ENCODE measurements around the gene BCL2L13. TPM values are rescaled to one million over a fixed set of nuclear protein-coding genes. Genes with fewer than 3 reads are reported as not detected.

Gene BCL2L13, protein sequence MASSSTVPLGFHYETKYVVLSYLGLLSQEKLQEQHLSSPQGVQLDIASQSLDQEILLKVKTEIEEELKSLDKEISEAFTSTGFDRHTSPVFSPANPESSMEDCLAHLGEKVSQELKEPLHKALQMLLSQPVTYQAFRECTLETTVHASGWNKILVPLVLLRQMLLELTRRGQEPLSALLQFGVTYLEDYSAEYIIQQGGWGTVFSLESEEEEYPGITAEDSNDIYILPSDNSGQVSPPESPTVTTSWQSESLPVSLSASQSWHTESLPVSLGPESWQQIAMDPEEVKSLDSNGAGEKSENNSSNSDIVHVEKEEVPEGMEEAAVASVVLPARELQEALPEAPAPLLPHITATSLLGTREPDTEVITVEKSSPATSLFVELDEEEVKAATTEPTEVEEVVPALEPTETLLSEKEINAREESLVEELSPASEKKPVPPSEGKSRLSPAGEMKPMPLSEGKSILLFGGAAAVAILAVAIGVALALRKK
- 55.9 and 81.8 TPM in 2 replicates for total RNA-seq (2014; rRNA removed; shearing (Covaris generic))

DNA sequence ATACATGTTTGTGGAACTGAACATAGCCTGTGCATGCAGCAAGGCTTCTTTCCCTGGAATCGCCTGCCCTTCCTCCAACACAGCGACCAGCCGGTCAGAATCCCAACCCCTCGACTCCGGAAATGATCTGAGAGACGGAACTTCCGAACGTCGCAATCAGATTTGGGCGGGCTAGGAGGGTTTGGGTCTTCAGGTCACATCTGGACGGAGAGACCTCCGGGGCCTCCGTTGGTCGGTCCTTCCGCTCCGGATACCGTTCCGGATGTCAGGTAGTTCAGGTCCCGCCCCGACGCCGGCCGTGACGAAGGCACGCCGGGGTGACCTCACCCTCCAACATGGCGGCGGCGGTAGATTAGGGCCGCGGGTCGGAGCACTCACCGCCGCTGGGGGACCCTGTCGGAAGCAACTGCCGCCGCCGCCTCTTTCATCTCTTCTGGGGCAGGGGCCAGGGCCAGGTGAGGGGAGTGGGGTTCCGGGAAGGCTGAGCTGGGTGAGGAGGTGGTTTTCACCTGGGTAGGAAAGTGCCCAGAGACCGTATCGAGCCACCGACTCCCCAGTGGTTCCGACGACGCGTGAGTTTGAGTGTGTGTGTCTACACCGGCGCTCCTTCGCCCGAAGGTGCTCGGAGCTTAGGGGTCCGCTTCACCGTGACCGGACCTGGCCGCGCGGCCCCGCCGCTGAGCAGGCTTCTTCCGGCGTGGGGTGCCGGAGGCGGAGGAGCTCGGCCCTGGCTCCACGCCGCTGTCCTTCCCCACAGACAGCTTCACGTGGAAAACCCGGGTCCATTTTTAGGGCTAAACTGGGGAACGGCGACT, at the start of gene BCL2L13:
Gene BCL2L13 (plus strand): TSS at position 326 of the 815 bp plus-strand sequence. CDS start 16,955 bp downstream, outside the sequence.
- H3K9me3 ChIP-seq (replicated peaks): no peaks in the 10 kb centered on the region
- H3K27ac ChIP-seq: peak within 1 kb of the TSS; percentile 98
- no peaks in the 10 kb centered on the region for H3K27me3 ChIP-seq (replicated peaks)
- H3K4me3 ChIP-seq: peak within 1 kb of the TSS; percentile 83
- H3K36me3 ChIP-seq: peaks cover 21% of the 10 kb centered on the region
- peaks cover 18% of the 10 kb centered on the region for H3K4me1 ChIP-seq (replicated peaks)
- DNase-seq (ENCODE audit: low read depth in 1 of 2, low spot score in 2 of 2): peak; percentile 93 to 95

DNA sequence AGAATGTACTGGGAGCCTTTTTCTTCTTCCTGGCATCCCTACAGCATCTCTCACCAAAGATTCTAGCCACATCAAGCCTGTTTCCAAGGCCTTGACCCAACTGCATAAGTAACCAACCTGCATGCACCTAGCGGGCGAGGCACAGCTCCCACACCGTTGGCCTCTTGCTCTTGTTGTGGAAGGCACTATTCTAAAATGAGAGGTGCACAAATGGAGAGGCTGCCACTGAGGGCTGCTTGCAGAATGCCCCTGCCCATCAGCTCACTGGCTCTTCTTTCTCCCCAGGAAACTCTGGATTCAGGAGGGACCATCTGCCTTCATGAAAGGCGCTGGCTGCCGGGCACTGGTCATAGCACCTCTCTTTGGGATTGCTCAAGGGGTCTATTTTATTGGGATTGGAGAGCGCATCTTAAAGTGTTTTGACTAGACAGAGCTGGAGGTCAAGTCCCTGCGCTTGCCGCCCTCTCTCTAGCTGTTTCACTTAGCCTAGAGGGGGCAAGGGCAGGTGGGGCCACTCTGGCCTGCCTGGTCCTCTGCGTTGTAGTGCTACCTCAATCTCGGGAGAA, 48.7 kb upstream of the BCL2L13 start:
- DNase-seq (ENCODE audit: low read depth in 1 of 2, low spot score in 2 of 2): no peak

DNA sequence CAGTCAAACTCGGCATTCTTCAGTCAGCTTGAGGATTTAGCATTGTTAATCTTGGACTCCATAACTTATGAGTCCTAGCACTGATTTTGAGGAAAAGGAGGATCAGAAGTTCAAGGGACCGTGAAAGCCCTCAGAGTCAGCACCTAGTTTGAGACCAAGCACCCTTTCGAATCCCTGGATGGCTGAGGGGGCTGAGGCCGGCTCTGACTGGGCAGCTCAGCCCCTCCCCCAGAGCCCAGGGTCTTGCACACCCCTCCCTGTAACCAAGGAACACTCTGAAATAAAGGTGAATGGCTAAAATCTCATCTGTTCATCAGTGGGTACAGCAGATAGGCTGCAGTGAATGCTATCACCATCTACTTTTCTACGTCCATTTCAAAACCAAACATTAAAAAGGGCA, 48.0 kb upstream of the BCL2L13 start:
- H3K4me1 ChIP-seq (replicated peaks): no peaks in the 10 kb centered on the region
- H3K27me3 ChIP-seq (replicated peaks): no peaks in the 10 kb centered on the region
- H3K4me3 ChIP-seq: no peak overlapping the region
- no peaks in the 10 kb centered on the region for H3K9me3 ChIP-seq (replicated peaks)
- H3K36me3 ChIP-seq: peaks cover 53% of the 10 kb centered on the region
- DNase-seq (ENCODE audit: low read depth in 1 of 2, low spot score in 2 of 2): no peak
- no peak overlapping the region for H3K27ac ChIP-seq

More for the DNA sequence above, 48.7 kb upstream of the BCL2L13 start:
- no peak overlapping the region for H3K27ac ChIP-seq
- H3K4me1 ChIP-seq (replicated peaks): no peaks in the 10 kb centered on the region
- no peak overlapping the region for H3K4me3 ChIP-seq
- peaks cover 46% of the 10 kb centered on the region for H3K36me3 ChIP-seq
- no peaks in the 10 kb centered on the region for H3K9me3 ChIP-seq (replicated peaks)
- H3K27me3 ChIP-seq (replicated peaks): no peaks in the 10 kb centered on the region

DNA sequence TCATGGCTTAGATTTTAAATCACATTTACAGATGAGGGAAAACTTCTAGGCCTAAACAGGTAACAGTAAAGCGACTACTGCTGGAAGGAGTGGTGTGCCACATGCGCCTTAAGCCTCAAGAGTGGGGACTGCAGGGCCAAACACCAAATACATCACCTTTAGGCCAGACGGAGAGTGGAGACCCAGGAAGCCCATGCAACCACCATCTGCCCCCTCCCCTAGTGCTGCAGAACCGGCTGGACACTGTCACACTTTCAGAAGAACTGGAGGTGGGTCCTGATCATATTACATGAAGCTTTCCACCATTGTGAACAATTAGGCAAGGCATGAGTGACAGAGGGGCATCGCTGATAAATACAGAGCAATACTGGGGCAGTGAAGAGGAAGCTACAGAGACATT, 46.4 kb upstream of the BCL2L13 start:
- no peak overlapping the region for H3K27ac ChIP-seq

DNA sequence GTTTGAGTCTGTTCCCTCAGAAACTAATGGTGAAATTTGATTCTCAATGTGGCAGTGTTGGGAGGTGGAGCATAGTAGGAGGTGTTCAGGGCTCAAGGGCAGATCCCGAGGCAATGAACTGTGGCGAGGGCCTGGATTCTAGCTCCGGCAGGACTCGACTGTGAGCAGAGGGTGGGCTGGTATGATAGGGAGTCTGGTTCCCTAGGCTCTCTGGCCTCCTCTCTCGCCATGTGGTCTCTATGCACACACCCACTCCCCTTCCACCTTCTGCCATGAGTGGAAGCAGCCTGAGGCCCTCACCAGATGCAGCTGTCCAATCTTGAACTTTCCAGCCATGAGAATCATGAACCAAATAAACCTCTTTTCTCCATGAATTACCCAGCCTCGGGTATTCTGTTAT, 42.3 kb upstream of the BCL2L13 start:
- Histone ChIP-seq H3K4me3 (no peak overlapping the region), H3K4me1 (replicated peaks) (no peaks in the 10 kb centered on the region), H3K27me3 (replicated peaks) (no peaks in the 10 kb centered on the region), H3K9me3 (replicated peaks) (no peaks in the 10 kb centered on the region), H3K27ac (no peak overlapping the region), H3K36me3 (peaks cover 86% of the 10 kb centered on the region)
- DNase-seq (ENCODE audit: low read depth in 1 of 2, low spot score in 2 of 2): no peak

More for the DNA sequence above, 46.4 kb upstream of the BCL2L13 start:
- no peaks in the 10 kb centered on the region for H3K9me3 ChIP-seq (replicated peaks)
- no peak overlapping the region for H3K4me3 ChIP-seq
- H3K27me3 ChIP-seq (replicated peaks): no peaks in the 10 kb centered on the region
- DNase-seq (ENCODE audit: low read depth in 1 of 2, low spot score in 2 of 2): no peak
- H3K4me1 ChIP-seq (replicated peaks): no peaks in the 10 kb centered on the region
- H3K36me3 ChIP-seq: peaks cover 67% of the 10 kb centered on the region

DNA sequence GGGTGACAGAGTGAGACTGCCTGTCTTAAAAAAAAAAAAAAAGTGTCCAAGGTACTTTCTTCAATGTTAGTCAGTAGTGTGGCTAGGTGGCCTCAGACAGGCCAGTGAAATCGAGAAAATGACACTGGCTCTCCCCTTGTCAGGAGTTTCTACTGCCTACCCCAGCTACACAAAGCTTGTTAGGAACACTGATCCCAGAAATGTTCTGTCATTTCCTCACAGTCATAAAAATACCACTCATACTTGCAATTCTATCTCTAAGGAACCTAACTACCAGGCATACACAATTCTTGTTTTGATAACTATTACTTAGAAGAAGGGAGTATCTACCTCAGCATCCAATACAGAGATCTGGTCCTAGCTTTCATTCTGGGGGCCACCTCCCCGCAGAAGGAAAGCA, 41.3 kb upstream of the BCL2L13 start:
- no peak for DNase-seq (ENCODE audit: low read depth in 1 of 2, low spot score in 2 of 2)
- Histone ChIP-seq H3K27ac (no peak overlapping the region), H3K4me3 (no peak overlapping the region), H3K9me3 (replicated peaks) (no peaks in the 10 kb centered on the region), H3K4me1 (replicated peaks) (no peaks in the 10 kb centered on the region), H3K27me3 (replicated peaks) (no peaks in the 10 kb centered on the region), H3K36me3 (peaks cover 83% of the 10 kb centered on the region)

DNA sequence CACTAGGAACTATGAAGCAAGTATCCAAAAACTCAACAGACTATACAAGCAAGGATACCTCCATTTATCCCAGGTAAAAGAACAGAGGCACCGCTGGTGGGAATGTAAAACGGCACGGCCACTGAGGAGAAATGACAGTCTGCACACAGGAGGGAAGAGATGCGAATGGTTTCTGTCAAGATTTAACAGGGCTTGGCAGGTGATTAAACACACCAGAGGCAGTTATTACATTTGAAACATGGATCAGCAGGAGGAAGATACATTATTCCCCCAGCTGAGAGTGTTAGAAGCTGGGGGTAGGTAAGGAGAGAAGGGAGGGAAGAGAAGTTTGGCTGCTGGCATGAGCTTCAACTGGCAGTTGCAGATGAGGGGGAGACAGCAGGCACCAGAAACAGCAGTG, 40.2 kb upstream of the BCL2L13 start:
- H3K9me3 ChIP-seq (replicated peaks): no peaks in the 10 kb centered on the region
- no peaks in the 10 kb centered on the region for H3K4me1 ChIP-seq (replicated peaks)
- no peaks in the 10 kb centered on the region for H3K27me3 ChIP-seq (replicated peaks)
- H3K27ac ChIP-seq: no peak overlapping the region
- peaks cover 76% of the 10 kb centered on the region for H3K36me3 ChIP-seq
- DNase-seq (ENCODE audit: low read depth in 1 of 2, low spot score in 2 of 2): no peak
- no peak overlapping the region for H3K4me3 ChIP-seq

DNA sequence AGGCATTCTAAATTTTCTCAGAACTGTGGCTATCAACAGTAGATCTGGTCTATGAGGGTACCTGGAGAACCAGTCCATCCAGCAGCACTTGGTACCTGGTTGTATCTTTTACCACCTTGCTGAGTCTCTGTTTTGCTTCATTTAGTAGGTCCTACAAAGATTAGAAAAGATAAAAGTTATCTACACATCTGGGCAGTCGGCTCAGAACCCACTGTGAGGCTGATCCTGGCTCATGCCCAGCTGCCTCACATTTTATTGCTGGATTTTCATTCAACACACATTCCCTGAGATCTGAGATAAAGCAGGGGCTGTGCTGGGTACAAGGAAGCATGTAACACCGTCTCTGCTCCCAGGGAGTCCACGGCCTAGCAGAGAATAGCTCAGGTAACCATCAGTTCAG, 37.5 kb upstream of the BCL2L13 start:
- Histone ChIP-seq H3K36me3 (peaks cover 63% of the 10 kb centered on the region), H3K4me1 (replicated peaks) (no peaks in the 10 kb centered on the region), H3K27ac (no peak overlapping the region), H3K4me3 (no peak overlapping the region), H3K9me3 (replicated peaks) (no peaks in the 10 kb centered on the region), H3K27me3 (replicated peaks) (no peaks in the 10 kb centered on the region)
- no peak for DNase-seq (ENCODE audit: low read depth in 1 of 2, low spot score in 2 of 2)

DNA sequence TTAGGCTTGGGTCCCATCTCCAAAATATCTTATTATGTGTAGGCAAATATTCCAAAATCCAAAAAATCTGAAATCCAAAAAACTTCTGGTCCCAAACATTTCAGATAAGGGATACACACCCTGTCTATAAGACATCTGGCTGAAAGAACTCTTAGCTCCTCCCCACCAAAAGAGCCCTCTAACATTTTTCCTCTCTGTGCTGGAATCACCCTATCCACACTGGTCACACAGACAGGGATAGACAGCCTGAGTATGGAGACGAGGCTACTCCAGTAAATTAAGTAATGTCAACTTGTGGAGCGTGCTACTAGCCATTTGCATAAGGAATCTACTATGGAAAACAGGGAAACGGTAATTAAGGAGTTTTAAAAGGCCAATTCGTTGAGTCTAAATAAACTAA, 34.9 kb upstream of the BCL2L13 start:
- peaks cover 60% of the 10 kb centered on the region for H3K36me3 ChIP-seq

DNA sequence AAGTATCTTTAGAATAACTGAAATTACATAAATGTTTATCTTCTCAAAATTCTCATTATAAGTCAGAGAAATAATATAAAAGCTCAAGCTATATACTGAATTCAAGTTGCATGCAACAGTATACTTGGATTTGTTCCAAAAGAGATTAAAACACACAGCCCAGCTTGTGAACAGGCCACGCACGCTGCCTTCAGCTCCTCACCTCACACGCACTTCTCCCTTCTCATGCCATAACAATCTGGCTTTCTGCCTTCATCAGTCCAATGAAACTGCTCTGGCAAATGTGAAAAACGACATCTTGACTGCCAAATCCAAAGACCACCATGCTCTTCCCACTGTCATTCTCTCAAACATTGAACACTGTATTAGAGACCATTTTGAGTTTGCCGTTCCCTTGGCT, 32.1 kb upstream of the BCL2L13 start:
- Histone ChIP-seq H3K27me3 (replicated peaks) (no peaks in the 10 kb centered on the region), H3K4me3 (no peak overlapping the region), H3K9me3 (replicated peaks) (no peaks in the 10 kb centered on the region), H3K36me3 (peaks cover 61% of the 10 kb centered on the region), H3K4me1 (replicated peaks) (no peaks in the 10 kb centered on the region), H3K27ac (no peak overlapping the region)
- no peak for DNase-seq (ENCODE audit: low read depth in 1 of 2, low spot score in 2 of 2)

More for the DNA sequence above, 34.9 kb upstream of the BCL2L13 start:
- no peak for DNase-seq (ENCODE audit: low read depth in 1 of 2, low spot score in 2 of 2)
- Histone ChIP-seq H3K27ac (no peak overlapping the region), H3K4me1 (replicated peaks) (no peaks in the 10 kb centered on the region), H3K9me3 (replicated peaks) (no peaks in the 10 kb centered on the region), H3K27me3 (replicated peaks) (no peaks in the 10 kb centered on the region), H3K4me3 (no peak overlapping the region)

DNA sequence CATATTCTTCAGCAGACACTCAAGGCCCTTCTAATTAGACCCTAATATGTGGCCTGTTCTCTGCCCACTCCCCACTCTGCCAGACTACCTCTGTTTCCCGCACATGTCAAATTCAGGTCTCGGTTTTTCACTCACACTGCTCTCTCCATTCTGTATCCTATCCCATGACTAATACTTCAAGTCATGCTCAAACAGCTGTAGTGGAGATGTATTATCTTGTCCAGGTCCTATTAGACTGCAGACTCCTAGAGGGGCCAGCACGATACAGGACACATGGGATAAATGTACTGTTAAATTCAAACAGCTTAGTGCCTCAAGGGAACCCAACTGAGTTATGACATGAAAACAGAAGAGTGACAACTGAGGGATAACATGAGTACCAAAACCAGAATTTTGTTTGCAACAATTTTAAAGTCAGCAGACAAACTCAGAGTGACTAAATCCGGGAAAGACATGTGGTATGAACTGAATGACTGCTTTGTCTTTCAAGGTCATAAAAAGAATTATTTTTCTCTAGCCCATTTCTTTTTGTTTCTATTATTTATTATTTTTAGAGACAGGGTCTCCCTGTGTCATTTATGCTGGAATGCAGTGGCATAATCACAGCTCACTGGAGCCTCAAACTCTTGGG, 30.6 kb upstream of the BCL2L13 start:
- Histone ChIP-seq H3K9me3 (replicated peaks) (no peaks in the 10 kb centered on the region), H3K4me1 (replicated peaks) (no peaks in the 10 kb centered on the region), H3K27me3 (replicated peaks) (no peaks in the 10 kb centered on the region), H3K4me3 (no peak overlapping the region), H3K36me3 (peaks cover 74% of the 10 kb centered on the region), H3K27ac (no peak overlapping the region)
- no peak for DNase-seq (ENCODE audit: low read depth in 1 of 2, low spot score in 2 of 2)

DNA sequence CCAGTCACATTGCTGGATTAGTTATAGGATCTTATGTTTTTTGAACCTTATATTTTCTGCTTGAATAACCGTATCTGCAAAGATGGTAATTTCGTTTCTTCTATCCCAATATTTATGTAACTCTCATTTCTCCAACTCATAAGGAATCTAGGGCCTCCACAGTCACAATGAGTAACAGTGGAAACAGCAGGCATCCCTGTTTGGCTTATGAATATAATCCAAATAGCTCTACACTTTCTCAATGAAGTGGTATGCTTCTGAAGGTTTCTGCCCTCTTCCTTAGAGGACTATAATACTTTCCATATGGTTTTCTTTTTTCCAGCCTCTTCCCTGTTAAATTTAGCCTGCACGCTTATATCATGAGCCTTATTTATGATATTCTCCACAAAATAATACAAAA, 26.5 kb upstream of the BCL2L13 start:
- Histone ChIP-seq H3K36me3 (peaks cover 68% of the 10 kb centered on the region), H3K27me3 (replicated peaks) (no peaks in the 10 kb centered on the region), H3K9me3 (replicated peaks) (no peaks in the 10 kb centered on the region), H3K27ac (no peak overlapping the region), H3K4me3 (no peak overlapping the region), H3K4me1 (replicated peaks) (no peaks in the 10 kb centered on the region)
- DNase-seq (ENCODE audit: low read depth in 1 of 2, low spot score in 2 of 2): no peak

DNA sequence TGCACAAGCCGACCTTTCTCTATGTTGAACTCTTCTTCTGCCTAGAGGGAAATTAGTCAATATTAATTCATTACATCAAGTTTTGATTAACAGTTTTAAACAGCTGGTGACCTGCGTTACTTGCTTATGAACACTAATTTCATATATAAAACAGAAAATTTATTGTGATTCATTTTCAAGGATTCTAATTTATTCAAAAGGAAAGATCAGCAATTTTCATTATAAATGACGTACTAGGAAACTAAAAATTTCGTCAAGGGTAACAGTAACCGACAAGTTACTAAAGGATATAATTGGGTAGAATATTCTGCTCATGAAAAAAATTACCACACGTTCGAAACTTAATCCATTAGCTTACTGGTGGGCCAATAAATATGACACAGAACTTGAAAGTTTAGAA, 25.3 kb upstream of the BCL2L13 start:
- H3K27ac ChIP-seq: no peak overlapping the region
- H3K4me1 ChIP-seq (replicated peaks): no peaks in the 10 kb centered on the region
- H3K9me3 ChIP-seq (replicated peaks): no peaks in the 10 kb centered on the region
- peaks cover 68% of the 10 kb centered on the region for H3K36me3 ChIP-seq
- no peak for DNase-seq (ENCODE audit: low read depth in 1 of 2, low spot score in 2 of 2)
- no peaks in the 10 kb centered on the region for H3K27me3 ChIP-seq (replicated peaks)
- no peak overlapping the region for H3K4me3 ChIP-seq
